ENCODE measurements around the gene GYS2.
"Not testable (repeated sequence)": the region's sequence is repeated elsewhere in the genome, so short reads cannot be mapped to it uniquely, and the experiment has no call there.

Gene GYS2

DNA sequence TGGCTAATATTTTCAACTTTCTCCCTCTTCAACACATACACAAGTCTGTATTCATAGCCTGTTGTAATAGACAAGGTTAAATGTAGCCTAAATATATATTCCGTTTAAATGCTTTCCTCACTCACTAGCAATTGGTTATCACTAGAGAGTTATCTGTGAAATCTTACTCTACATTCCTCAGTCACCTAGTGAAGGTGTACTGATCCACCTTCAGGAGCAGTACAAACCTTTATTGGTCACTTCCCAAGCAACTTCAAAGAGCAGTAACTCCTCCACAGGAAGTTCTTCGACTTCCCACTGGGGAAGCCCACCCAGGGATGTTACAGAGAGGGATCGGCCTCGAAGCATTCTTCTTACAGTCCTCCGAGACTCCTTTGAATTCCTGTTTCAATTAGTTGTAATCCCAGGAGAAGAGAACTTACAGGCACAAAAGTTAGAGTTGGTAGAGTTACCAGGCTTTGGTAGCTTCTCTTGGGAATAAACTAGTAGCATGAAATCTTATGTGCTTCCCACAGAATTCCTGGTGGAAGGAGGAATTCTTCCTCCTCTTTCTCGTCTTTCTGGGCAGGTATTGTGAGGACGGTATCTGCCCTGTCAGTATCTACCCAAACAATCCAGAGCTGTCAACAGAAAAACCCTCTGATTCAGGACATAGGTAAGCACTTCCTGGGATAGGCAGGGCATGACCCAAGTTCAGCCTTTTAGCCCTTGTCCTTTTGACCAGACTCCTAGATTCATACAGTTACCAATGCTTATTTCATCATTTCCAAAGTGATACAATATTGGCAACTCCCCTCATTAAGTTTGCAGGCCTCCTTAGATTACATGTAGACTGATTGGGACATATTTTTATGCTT lies at the start of gene GYS2:
TSS of gene GYS2 (minus strand) at position 603 of the 857 bp plus-strand sequence. CDS start at position 348, 255 bp downstream.
- no peak for DNase-seq

DNA sequence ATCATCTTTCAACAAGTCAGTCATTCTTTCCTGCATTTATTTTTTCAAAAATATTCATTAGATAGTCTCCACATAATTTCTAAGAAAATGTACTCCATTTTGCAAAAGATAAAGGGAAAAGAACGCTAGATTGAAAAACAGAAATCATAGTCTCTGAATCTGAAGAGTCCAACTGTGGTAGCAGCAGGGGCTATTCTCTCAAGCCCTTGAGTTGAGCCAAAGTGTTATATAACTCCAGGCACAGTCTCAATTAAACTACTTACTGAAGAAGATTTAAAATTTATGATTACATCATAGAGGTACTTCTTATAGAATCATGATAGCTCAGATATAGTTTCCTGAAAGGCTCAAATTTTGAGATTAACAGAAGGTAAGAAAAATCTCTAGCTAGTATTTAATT lies 47.2 kb upstream of the GYS2 start:
- no peak for DNase-seq

DNA sequence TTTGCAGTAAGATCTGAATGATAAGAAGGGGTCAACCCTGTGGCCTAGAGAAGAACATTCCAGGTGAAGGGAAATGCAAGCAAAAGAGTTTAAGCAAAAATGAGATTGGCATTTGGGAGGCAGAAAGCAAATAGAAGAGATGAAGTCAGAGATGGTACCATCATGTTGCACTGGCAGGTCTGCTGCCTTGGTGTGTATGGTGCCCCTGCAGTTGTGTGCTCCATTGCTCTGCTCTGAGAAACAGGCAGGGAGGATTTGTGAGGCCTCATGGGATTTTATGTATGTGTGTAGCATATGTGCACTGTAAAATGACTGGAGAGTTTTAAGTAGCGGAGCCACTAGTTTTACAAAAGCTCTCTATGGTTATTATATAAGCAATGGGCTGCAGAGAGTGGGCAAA lies 46.4 kb upstream of the GYS2 start:
- no peak for DNase-seq

DNA sequence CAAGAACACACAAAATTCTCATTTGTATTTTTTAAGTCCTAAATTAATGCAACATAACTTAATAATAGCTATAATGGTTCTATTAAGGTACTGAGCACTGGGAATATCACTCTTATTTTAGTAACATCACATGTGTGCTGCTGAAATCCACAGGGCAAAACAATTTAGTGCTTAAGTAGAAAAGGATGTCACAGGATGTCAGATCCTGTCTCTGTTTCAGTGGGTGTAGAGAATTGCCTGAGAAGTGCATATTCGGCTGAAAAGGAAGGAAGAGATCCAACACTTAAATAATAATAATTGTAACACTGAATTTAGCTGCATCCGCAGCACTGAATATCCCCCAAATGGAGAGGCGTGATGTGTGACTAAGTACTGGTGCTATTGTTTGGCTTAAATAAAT lies 44.4 kb upstream of the GYS2 start:
- DNase-seq: no peak

DNA sequence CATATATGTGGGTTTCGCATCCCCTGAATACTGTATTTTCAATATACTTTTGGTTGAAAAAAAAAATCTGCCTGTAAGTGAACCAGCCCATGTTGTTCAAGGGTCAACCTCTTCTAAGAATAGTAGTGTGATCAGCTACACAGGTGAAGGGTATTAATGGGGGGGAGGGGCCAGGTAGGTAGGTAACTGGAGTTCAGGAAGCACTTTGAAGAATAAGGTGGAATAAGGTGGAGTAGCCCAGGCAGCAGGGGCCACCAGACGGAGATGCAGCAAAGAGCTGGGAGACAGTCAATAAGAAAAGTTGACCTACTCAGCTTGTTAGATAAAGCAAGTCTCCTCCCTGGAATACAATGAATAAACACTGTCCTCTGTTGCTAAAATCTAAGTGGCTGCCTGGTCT lies 43.7 kb upstream of the GYS2 start:
- DNase-seq: no peak

DNA sequence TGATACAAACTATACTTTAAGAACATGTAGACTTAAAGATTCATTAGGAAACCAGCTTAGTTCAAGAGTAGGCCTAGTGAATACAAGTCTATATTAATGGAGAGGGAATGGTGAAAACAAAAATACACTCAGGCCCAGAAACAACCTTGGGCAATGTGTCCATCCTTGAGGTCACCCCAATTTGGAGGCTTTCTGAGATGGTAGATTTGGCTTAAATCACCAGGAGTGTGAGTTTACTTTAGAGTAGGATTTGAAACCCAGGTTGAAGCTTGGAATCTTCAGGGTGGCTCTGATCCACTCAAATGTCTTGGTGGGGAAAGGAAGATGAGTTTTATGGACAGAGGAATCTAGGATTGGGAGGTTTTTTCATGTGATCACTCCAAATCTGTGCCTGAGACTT lies 42.5 kb upstream of the GYS2 start:
- no peak for DNase-seq

DNA sequence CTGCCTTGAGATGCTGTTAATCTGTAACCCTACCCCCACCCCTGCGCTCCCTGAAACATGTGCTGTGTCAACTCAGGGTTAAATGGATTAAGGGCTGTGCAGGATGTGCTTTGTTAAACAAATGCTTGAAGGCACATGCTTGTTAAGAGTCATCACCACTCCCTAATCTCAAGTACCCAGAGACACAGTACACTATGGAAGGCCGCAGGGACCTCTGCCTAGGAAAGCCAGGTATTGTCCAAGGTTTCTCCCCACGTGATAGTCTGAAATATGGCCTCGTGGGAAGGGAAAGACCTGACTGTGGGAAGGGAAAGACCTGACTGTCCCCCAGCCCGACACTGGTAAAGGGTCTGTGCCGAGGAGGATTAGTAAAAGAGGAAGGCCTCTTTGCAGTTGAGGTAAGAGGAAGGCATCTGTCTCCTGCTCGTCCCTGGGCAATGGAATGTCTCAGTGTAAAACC lies 40.4 kb upstream of the GYS2 start:
- DNase-seq: not testable (repeated sequence)

DNA sequence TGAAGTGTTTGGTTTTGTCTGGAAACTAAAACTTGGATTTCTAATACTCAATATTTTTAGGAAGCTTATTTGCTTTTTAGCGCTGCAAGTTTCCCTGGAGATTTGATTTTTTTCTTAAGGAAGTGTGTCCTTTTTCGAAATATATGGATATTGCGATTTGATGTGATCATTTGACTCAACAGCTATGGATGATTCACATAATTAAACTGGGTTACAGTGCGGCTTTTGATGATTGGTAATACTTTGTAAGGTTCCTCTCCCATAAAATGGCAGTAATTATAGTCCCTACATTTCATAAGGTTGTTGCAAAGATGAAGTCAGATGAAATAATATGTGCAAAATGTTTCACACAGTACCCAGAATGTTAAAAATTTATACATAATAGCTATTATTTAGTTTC lies 39.9 kb upstream of the GYS2 start:
- DNase-seq: peak in 1 of 3 donors; percentile 5

DNA sequence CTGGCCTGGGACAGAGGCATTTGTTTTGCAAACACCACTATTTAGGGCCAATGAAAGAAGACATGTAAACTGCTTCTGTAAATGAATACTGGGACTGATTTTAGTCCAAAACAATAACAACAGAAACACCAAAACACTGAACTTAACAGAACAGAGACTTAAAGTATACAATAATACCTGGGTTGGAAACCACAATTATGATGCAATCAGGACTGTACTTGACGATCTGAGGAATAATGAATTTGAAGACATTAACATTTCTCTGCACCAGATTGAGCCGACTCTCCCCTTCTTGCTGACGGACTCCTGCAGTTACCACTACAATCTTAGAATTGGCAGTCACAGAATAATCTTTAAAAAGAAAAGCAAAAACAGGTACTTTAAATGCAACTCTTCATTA lies 39.1 kb upstream of the GYS2 start:
- no peak for DNase-seq

DNA sequence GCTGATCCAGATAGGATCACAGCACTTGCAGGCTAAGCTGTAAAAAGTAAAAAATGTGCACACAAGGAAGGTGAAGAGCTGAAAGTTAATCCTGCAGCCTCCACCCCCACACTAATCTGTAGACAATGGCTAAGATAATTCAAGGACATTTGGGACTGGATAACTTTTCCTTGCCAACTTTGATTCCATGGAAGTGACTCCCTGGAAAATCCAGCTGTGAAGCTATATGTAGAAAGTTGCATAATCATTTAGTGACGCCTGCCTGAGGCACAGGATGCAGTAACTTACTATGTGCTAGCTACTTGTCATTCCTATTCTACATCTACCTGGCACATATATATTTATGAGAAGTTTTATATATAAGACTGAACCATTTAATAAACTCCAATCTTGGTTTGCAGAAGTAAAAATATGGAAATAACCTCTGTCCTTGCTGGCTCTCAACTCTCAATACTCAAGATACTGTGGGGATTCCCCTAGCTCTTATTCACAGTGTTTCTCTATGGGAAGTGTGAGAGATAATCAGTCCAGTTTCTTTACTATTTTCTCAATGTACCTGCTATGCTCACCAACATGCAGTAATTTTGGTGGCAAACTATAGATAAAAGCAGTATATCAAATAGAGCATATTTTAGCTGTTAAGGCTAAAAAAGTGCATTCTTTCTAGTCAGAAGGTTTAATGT lies 38.2 kb upstream of the GYS2 start:
- DNase-seq: peak in 1 of 3 donors; percentile 6

DNA sequence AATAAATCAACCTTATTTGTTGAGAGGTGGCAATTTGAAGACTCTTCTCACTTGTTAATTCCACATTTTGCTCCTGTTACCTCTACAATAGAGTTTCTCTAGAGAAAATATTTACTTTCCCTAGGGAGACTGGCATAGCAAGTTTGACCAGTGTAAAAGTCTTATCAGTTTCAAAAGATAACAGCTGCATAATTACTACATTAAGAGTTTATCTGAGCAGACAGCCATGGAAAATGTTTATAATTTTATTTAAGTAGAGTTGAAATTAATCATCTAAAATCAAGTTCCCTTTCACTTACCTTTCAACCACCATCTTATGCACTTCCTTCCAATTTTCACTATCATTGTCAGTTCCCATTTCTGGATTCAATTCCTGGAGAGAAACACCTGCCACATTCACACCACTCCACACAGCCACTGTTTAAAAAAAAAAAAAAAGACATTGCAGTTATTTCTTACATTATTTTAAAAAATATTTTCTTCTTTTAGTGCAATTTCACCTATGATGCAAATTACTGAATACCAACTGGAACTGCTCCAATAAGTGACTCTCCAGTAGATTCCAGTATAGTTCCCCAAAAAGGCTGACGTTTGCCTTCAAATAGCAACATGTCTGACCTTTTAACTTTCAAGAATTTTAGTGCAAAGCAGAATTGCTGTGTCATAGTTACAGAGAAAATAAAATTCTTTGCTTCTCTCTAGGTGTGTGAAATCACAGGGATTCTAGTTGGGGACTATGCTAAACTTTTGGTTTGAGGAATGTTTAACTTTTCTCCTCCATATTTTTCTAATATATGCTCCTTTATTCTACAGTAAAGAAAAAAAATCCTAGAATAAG lies 33.6 kb upstream of the GYS2 start:
- DNase-seq: no peak

DNA sequence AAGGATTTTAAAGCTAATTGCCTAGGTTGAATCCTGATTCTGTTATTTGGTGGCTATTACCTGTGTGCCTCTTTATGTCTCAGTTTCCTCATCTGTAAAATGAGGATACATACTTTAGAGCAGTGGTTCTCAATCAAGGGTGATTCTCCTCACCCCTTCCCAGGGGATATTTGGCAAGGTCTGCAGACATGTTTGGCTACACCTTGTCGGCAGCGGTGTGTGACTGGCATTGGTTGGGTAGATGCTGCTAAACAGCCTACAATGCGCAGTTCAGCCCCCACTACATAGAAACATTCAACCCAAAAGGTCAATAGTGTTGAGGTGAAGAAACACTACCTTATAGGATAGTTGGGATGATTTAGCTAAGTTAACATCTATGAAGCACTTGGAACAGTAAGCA lies 29.6 kb upstream of the GYS2 start:
- no peak for DNase-seq

DNA sequence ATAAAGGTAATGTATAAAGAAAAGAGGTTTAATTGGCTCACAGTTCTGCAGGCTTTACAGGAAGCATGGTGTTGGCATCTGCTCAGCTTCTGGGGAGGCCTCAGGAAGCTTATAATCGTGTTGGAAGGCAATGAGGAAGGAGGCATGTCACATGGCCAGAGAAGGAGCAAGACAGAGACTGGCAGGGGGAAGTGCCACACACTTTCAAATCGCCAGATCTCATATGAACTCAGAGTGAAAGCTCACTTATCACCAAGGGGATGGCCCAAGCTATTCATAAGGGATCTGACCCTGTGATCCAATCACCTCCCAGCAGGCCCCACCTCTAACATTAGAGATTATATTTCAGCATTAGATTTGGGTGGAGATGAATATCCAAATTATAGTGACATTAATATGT lies 26.7 kb upstream of the GYS2 start:
- no peak for DNase-seq

DNA sequence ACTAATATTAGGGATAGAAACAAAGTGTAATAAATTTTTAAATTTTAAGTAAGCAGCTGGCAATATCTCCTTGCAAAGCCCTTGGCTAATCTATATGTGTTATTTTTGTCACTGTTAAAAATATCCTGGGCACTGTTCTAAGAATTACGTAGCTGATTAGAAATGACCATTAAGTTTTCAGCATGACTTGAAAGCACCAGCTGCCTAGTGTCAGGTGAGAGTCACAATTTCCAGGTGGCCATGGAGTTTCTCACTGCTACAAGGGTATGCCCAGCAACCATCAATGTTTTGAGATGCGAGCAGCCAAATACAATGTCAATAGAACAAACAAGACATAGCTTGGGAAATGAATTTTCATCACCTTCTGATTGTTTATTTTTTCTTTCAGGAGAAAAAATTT lies 23.3 kb upstream of the GYS2 start:
- no peak for DNase-seq

DNA sequence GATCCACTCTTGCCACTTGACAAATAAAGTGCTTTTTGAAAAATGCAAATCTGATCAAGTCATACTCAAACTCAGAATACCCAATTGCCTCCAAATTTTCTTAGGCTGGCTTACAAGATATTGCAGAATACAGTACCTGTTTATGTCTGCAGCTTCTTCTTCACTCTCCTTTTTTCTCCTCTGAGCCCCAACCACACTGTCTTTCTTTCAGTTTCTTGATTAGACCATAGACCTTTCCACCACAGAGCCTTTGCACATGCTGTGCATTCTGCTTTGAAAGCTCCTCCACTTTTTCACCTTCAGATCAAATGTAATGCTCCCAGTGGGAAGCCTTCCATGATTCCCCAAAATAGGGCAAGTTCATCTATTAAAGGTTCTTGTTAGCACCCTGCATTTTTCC lies 13.9 kb upstream of the GYS2 start:
- no peak for DNase-seq

DNA sequence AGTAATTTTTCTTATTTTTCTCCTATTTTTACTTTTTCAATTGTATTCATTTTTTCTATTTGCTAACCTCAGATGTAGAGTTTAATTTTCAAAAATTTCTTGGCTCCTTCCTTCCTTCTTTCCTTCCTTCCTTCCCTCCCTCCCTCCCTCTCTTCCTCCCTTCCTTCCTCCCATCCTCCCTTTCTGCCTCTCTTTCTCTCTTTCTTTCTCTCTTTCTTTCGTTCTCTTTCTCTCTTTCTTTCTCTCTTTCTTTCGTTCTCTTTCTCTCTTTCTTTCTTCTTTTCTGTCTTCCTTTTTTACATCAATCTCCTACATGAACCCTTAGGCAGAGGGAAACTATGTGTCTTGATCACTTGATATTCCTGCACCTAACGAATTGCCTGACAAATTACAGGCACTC lies 12.4 kb upstream of the GYS2 start:
- DNase-seq: no peak

DNA sequence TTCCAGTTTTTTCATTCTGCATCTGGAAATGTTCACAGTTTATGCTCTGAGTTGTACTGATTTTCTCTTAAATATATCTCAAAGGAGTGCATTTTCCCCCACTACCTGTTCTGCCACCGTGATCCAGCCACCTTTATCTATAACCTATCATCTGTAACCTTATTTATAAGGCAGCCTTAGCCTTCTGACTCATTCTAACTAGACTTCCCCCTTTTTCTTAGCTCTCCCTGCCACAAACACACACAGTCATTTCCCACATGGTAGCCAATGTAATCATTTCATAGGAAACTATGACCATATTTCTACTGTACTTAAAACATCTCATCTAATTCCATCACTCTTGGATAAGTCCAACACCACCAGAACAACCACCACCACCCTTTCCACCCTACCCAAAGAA lies 10.8 kb upstream of the GYS2 start:
- DNase-seq: peak; percentile 61 to 82 (median 77)

DNA sequence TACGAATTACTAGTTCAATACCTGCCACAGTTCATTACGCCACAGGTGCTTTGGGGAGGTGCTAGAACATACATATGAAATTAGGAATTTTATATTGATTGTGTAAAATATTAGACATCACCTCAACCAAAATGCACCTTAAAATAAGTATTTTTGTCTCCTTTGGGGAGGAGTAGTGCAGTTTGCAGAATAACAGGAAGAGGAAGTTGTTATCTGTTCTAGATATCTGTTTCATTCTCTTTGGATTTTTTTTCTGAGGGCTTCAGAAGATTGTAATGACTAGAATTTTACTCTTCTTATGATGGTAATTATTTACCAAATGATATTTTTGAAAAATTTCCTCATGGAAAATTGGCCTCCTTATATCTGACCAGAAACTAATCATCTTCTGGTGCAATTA lies 9.9 kb upstream of the GYS2 start:
- DNase-seq: peak in 2 of 3 donors; percentile 13 to 21

DNA sequence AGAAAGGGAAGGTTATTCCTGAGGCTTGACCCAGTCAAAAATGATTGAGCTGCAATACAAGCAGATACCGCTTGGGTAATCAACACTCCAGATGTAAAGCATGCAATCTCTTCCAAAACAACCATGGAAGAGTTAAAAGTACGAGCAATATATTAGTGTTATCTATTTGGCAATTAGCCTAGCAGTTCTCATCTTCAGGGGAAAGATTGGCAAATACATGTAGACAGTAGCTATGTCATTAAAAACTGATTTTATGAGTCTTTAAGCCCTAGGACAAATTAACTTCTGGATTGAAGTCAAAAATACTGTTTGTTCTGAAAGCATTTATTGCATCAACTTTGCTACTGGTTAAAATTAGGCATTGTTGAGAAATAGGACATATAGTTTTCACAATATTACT lies 9.3 kb upstream of the GYS2 start:
- peak; percentile 15 to 27 (median 21) for DNase-seq

DNA sequence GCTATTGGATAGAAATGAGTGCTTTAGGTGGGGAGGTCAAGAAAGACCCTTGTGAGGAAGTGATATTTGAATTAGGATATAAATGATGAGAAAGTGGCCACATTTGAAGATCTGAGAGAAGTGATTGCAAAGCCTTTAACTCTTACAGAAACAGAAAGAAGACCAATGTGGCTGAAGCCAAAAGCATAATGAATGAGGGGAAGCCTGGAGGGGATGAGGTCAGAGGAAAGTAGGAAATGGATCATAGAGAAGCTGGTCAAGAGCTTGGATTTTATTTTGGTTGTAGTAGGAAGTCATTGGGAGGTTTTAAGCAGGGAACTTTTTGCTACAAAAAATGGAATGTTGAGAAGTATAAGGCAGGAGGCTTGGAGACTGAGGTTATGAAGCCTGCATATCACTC lies 3.5 kb upstream of the GYS2 start:
- DNase-seq: peak; percentile 42 to 59 (median 49)

DNA sequence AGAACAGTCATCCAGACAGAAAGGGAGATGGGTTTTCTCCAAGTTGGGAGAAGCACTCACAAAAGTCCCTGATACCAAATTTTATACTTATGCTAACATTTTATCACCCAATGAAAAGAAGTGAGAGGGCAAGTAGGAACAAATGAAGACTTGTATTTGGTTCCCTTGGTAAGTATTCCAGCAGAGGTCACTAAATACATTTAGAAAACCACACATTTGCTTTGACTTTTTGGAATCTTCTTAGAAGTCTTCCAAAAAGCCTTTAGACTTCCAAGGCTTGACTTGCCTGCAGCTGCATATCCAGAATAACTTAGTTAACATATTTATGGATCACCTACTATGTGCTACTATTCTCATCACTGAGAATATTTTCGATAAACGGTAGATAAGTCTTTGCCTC lies 3.1 kb upstream of the GYS2 start:
- DNase-seq: peak; percentile 11 to 50 (median 41)

DNA sequence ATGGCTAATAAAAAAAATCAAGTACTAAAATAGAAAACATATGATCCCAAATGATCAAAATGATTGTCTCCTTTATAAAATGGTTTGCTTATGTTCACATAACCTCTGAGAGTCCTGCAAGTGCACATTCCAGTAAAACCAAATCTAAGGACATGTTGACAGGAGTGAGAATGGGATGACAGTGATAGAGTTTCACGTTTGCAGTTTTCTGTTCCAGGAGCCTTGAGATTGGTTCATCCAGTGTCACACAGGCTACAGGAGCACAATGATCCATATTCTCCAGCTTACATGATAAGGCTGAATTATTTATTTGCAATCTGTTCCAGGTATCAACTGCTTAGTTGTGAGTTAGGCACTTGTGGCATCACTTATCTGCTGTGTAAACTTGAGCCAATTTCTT lies 1.5 kb upstream of the GYS2 start:
- DNase-seq: no peak

DNA sequence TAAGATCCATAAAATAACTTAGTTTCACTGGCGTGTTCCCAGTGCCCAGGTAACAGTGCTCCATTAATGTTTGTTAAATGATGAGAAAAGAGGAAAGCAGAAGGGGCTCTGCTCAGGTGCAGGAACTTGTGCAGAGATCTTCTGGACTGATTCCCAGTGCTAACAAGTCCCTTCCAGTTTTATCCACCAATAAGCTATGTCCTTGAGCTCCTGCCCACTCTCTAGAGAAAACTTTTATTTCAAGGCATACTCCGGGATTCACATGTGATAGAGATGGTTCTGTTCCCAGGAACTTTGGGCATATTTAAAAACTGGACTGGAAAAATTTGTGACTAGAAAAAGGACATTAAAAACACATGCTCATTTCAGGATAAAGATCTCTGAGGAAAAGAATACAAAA lies 1.9 kb downstream of the GYS2 start:
- no peak for DNase-seq
